ENCODE data around the gene FOXP1. TPM values are rescaled to one million over a fixed set of nuclear protein-coding genes. Genes with fewer than 3 reads are reported as not detected.

Gene FOXP1
- total and polyA plus RNA-seq, 2 of the 8 experiments (the other 6 are each of a cell fraction or from before 2014, with no cell fraction given): 13.9 to 25.4 TPM

- Histone ChIP-seq H3K9me3 (ENCODE audit: insufficient read depth in 2 of 2, low read depth in 1 of 2, low read length in 1 of 2) (no peaks in the 10 kb centered on the region), H2BK5ac (ENCODE audit: low read depth, low read length) (no peak overlapping the region), H2BK12ac (ENCODE audit: low read depth, low read length) (no peak overlapping the region), H4K8ac (ENCODE audit: extremely low read depth, insufficient read depth, low read length) (no peak overlapping the region), H3K9ac (replicated peaks in 1 of 4; ENCODE audit: extremely low read depth in 1 of 4, low read depth in 3 of 4, low read length in 3 of 4) (no peak overlapping the region), H3K4ac (replicated peaks; ENCODE audit: insufficient read length, low read depth, low read length) (no peak overlapping the region), H3K56ac (replicated peaks; ENCODE audit: insufficient read length, low read depth, low read length) (no peak overlapping the region), H3K79me2 (ENCODE audit: control insufficient read depth in 1 of 2, insufficient read depth in 2 of 2, low read length in 2 of 2) (no peaks in the 10 kb centered on the region), H3K4me3 (ENCODE audit: extremely low read depth in 1 of 4, insufficient read depth in 2 of 4, low read depth in 3 of 4, low read length in 4 of 4) (no peak overlapping the region), H2BK120ac (replicated peaks; ENCODE audit: low read depth, low read length) (no peak overlapping the region), H3K23me2 (ENCODE audit: low read depth, low read length) (no peaks in the 10 kb centered on the region), H4K91ac (replicated peaks; ENCODE audit: insufficient read length, low read length) (no peak overlapping the region), H3K79me1 (ENCODE audit: low read depth, low read length) (no peaks in the 10 kb centered on the region), H3K23ac (ENCODE audit: insufficient read length) (no peak overlapping the region), H3K36me3 (ENCODE audit: control insufficient read depth in 2 of 4, insufficient read depth in 4 of 4, low read length in 3 of 4) (no peaks in the 10 kb centered on the region), H2AK5ac (ENCODE audit: low read depth, low read length) (no peak overlapping the region), H3K4me2 (ENCODE audit: insufficient read depth in 1 of 2, low read depth in 2 of 2, low read length in 2 of 2) (no peak overlapping the region), H4K5ac (ENCODE audit: insufficient read length, low read depth, low read length) (no peak overlapping the region), H4K20me1 (replicated peaks in 1 of 2; ENCODE audit: control insufficient read depth in 1 of 2, insufficient read depth in 2 of 2, low read length in 2 of 2) (no peaks in the 10 kb centered on the region), H2BK15ac (ENCODE audit: low read length) (no peak overlapping the region), H2BK20ac (ENCODE audit: low read length) (no peak overlapping the region), H3K27ac (ENCODE audit: low read depth, low read length) (no peak overlapping the region), H2AFZ (ENCODE audit: low read length) (0 out of 2 replicates have a peak overlapping the region, but pooled peaks have one; percentile 3), H3K18ac (ENCODE audit: extremely low read depth, low read length) (no peak overlapping the region), H3K14ac (ENCODE audit: insufficient read length) (no peak overlapping the region), H3K27me3 (replicated peaks in 1 of 4; ENCODE audit: control insufficient read depth in 3 of 4, extremely low read depth in 1 of 4, insufficient read depth in 3 of 4, low read length in 3 of 4) (no peaks in the 10 kb centered on the region), H3K4me1 (replicated peaks in 1 of 4; ENCODE audit: control insufficient read depth in 3 of 4, insufficient read depth in 4 of 4, low read length in 3 of 4) (no peaks in the 10 kb centered on the region)
- POLR2A ChIA-PET (ENCODE audit: partially characterized antibody): no interaction called here
- CTCF ChIA-PET (ENCODE audit: partially characterized antibody): no interaction called here
- WGBS, 2 experiments (ENCODE audit: extremely low coverage in 1 of 2, insufficient coverage in 1 of 2, insufficient read length in 1 of 2, insufficient replicate concordance in 2 of 2, low coverage in 1 of 2, low lambda C conversion rate in 2 of 2, missing lambda C conversion rate in 1 of 2): 76% methylated on average over 2 of the region's 2 CpGs; no CpG with 5 or more reads in 1 of the 2 experiments
- FAIRE-seq (no peak), DNase-seq (ENCODE audit: low read depth in 1 of 2, low spot score in 2 of 2) (no peak)
- TF ChIP-seq CBX5 (IDR thresholded peaks at IDR 0.05; ENCODE audit: low read depth, low read length) (no peak), JUN (IDR thresholded peaks at IDR 0.05; ENCODE audit: low read depth, low read length) (no peak), JUND (IDR thresholded peaks at IDR 0.05; ENCODE audit: low read length) (no peak), ZNF274 (IDR thresholded peaks at IDR 0.05; ENCODE audit: borderline replicate concordance, extremely low read depth, low read length) (no peak)
These were observed 46.2 kb upstream of the FOXP1 start for GRCh38 chr3:71629711-71630110.

Measured in H1 (cell line).